Measurements from ENCODE around the gene TSPYL4.

Gene TSPYL4

GRCh38 chr6:116255246-116255800, 1.4 kb upstream of the TSPYL4 start:
- no peaks in the 10 kb centered on the region for H3K9me3 Mint-ChIP-seq

GRCh38 chr6:116254297-116255056, 602 bp upstream of the TSPYL4 start:
- Mint-ChIP-seq H3K36me3 (ENCODE audit: low read depth) (peaks cover 17% of the 10 kb centered on the region), H3K4me1 (ENCODE audit: low read depth) (peaks cover 30% of the 10 kb centered on the region), H3K27ac (no peak overlapping the region), H3K4me3 (no peak overlapping the region), H3K27me3 (no peaks in the 10 kb centered on the region), H3K9me3 (no peaks in the 10 kb centered on the region)

More at GRCh38 chr6:116255246-116255800, 1.4 kb upstream of the TSPYL4 start:
- Mint-ChIP-seq H3K27me3 (no peaks in the 10 kb centered on the region), H3K4me3 (no peak overlapping the region), H3K4me1 (ENCODE audit: low read depth) (peaks cover 26% of the 10 kb centered on the region), H3K36me3 (ENCODE audit: low read depth) (peaks cover 20% of the 10 kb centered on the region), H3K27ac (no peak overlapping the region)

GRCh38 chr6:116253188-116253504, 729 bp downstream of the TSPYL4 start:
- Mint-ChIP-seq H3K4me3 (no peak overlapping the region), H3K36me3 (ENCODE audit: low read depth) (peaks cover 21% of the 10 kb centered on the region), H3K9me3 (no peaks in the 10 kb centered on the region), H3K4me1 (ENCODE audit: low read depth) (peaks cover 40% of the 10 kb centered on the region), H3K27me3 (no peaks in the 10 kb centered on the region), H3K27ac (no peak overlapping the region)

DNA sequence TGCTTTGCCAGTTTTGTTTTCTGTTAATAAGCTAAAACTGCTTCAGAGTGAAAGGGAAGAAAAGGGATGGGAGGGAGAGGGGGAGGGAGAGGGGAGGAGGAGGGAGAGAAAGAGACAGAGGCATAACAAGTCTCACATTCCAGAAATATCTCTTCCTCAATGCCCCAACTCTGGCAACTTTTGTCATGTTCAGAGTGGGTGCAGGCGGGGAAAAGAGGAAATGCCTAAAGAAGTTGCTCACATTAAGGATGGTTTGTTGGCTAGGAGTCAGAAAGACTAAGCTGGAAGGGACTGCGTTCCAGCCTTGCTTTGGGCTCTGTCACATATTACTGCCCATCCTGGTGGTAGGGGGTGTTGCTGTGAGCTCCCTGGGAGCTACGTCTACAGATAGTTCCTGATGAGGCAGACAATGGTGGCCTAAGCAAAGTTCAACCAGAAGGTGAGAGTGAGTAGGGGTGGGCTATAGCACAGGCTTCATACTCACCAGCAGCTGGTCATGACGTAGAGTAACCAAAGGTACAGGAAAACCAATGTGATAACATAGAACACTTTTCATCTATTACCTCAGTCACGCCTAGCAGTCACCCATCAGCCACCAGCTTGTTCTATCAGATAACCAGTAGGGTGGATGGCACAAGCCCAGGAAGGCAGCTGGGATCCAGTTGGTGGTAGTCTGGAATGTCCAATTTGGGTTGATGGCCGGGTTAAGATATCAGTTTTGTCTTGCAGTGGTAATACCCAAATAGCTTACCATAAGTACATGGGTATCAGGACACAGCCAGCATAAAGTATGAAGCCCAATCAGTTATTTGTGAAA, 2.1 kb downstream of the TSPYL4 start:
- Mint-ChIP-seq H3K9me3 (no peaks in the 10 kb centered on the region), H3K27me3 (no peaks in the 10 kb centered on the region), H3K4me1 (ENCODE audit: low read depth) (peaks cover 40% of the 10 kb centered on the region), H3K27ac (no peak overlapping the region), H3K4me3 (peak overlapping the region; percentile 62), H3K36me3 (ENCODE audit: low read depth) (peaks cover 21% of the 10 kb centered on the region)

DNA sequence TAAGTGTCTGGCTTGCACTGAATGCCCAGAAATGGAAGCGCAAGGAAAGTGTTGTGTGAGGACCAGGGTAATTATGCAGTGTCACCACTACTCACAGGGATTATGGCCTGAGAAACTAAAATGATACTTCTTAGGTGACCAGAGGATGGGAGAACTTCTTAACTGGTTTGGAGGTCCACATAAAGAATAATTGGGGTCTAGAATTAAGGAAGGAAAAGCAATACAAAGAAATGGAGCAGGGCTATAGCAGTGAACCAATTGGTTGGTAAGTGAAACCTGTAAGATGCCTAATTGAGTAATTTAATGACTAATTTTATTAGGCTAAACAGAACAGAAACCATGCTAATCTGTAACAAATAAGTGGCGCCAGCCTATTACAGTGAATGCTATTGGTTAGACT, 5.3 kb downstream of the TSPYL4 start:
- Mint-ChIP-seq H3K9me3 (no peaks in the 10 kb centered on the region), H3K4me3 (no peak overlapping the region), H3K4me1 (ENCODE audit: low read depth) (peaks cover 40% of the 10 kb centered on the region), H3K27me3 (no peaks in the 10 kb centered on the region), H3K27ac (peak overlapping the region; percentile 21), H3K36me3 (ENCODE audit: low read depth) (peaks cover 21% of the 10 kb centered on the region)

- H3K9me3 Mint-ChIP-seq, result no peaks in the 10 kb centered on the region
- no peak overlapping the region for H3K4me3 Mint-ChIP-seq
- H3K27me3 Mint-ChIP-seq, result no peaks in the 10 kb centered on the region
These were observed 6.6 kb downstream of the TSPYL4 start for GRCh38 chr6:116247285-116247684.

GRCh38 chr6:116246089-116246488, 7.8 kb downstream of the TSPYL4 start:
- Mint-ChIP-seq H3K36me3 (ENCODE audit: low read depth) (peaks cover 17% of the 10 kb centered on the region), H3K4me3 (no peak overlapping the region), H3K4me1 (ENCODE audit: low read depth) (peaks cover 25% of the 10 kb centered on the region), H3K27ac (no peak overlapping the region), H3K9me3 (no peaks in the 10 kb centered on the region), H3K27me3 (no peaks in the 10 kb centered on the region)

More at GRCh38 chr6:116247285-116247684, 6.6 kb downstream of the TSPYL4 start:
- Mint-ChIP-seq H3K36me3 (ENCODE audit: low read depth) (peaks cover 18% of the 10 kb centered on the region), H3K27ac (no peak overlapping the region), H3K4me1 (ENCODE audit: low read depth) (peaks cover 37% of the 10 kb centered on the region)

GRCh38 chr6:116244284-116244683, 9.6 kb downstream of the TSPYL4 start:
- no peak overlapping the region for H3K27ac Mint-ChIP-seq
- H3K4me3 Mint-ChIP-seq, result no peak overlapping the region
- no peaks in the 10 kb centered on the region for H3K9me3 Mint-ChIP-seq
- peaks cover 11% of the 10 kb centered on the region for H3K4me1 Mint-ChIP-seq (ENCODE audit: low read depth)
- H3K36me3 Mint-ChIP-seq (ENCODE audit: low read depth), result peaks cover 11% of the 10 kb centered on the region
- no peaks in the 10 kb centered on the region for H3K27me3 Mint-ChIP-seq

- H3K4me1 Mint-ChIP-seq (ENCODE audit: low read depth), result no peaks in the 10 kb centered on the region
- H3K9me3 Mint-ChIP-seq, result no peaks in the 10 kb centered on the region
- H3K4me3 Mint-ChIP-seq, result no peak overlapping the region
- no peak overlapping the region for H3K27ac Mint-ChIP-seq
- peaks cover 12% of the 10 kb centered on the region for H3K36me3 Mint-ChIP-seq (ENCODE audit: low read depth)
- no peaks in the 10 kb centered on the region for H3K27me3 Mint-ChIP-seq
These were observed 14.0 kb downstream of the TSPYL4 start for GRCh38 chr6:116239856-116240255.

GRCh38 chr6:116239256-116239655, 14.6 kb downstream of the TSPYL4 start:
- Mint-ChIP-seq H3K4me1 (ENCODE audit: low read depth) (no peaks in the 10 kb centered on the region), H3K36me3 (ENCODE audit: low read depth) (peaks cover 12% of the 10 kb centered on the region), H3K27ac (no peak overlapping the region), H3K27me3 (no peaks in the 10 kb centered on the region), H3K9me3 (no peaks in the 10 kb centered on the region), H3K4me3 (no peak overlapping the region)

DNA sequence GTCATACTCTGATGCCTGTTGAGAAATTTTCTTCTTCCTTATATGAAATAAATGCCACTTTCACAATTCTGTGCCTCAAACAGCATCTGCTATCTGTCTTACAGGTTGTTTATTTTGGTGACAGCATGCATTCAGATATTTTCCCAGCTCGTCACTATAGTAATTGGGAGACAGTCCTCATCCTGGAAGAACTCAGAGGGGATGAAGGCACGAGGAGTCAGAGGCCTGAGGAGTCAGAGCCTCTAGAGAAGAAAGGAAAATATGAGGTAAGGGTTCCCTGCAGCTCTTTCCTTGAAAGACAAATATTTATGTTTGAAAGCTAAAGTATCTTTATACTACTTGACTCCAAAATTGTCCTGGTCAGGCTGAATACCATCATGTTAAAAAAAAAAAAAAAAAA, 15.8 kb downstream of the TSPYL4 start:
- Mint-ChIP-seq H3K4me3 (no peak overlapping the region), H3K36me3 (ENCODE audit: low read depth) (peaks cover 16% of the 10 kb centered on the region), H3K4me1 (ENCODE audit: low read depth) (no peaks in the 10 kb centered on the region), H3K9me3 (no peaks in the 10 kb centered on the region), H3K27me3 (no peaks in the 10 kb centered on the region), H3K27ac (no peak overlapping the region)

- H3K36me3 Mint-ChIP-seq (ENCODE audit: low read depth), result peaks cover 14% of the 10 kb centered on the region
- H3K9me3 Mint-ChIP-seq, result no peaks in the 10 kb centered on the region
- no peaks in the 10 kb centered on the region for H3K4me1 Mint-ChIP-seq (ENCODE audit: low read depth)
- no peaks in the 10 kb centered on the region for H3K27me3 Mint-ChIP-seq
- H3K4me3 Mint-ChIP-seq, result no peak overlapping the region
- H3K27ac Mint-ChIP-seq, result no peak overlapping the region
These were observed 19.2 kb downstream of the TSPYL4 start for GRCh38 chr6:116234689-116235088.

GRCh38 chr6:116229287-116229913, 24.5 kb downstream of the TSPYL4 start:
- Mint-ChIP-seq H3K27me3 (no peaks in the 10 kb centered on the region), H3K4me3 (no peak overlapping the region), H3K27ac (no peak overlapping the region), H3K4me1 (ENCODE audit: low read depth) (no peaks in the 10 kb centered on the region), H3K36me3 (ENCODE audit: low read depth) (peaks cover 18% of the 10 kb centered on the region), H3K9me3 (no peaks in the 10 kb centered on the region)

DNA sequence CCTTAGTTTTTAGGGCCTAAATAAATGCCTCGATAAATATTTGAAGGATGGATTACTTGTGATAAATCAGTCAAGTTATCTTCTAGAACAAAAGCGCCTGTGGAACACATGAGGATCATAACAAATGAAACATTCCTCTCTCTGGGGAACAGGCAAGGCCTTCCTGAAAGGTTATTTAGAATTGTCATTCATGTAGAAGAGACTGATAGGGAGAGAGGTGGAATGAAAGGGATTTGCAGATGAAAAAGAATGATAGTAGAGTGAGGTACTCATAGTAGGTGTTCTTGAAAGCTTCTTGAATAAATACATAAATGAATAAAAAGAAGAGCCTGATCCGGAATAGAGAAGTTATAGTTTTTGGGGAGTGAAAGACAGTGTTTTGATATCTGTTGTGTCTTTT, 30.5 kb downstream of the TSPYL4 start:
- Mint-ChIP-seq H3K36me3 (ENCODE audit: low read depth) (peaks cover 23% of the 10 kb centered on the region), H3K4me3 (no peak overlapping the region), H3K27ac (no peak overlapping the region), H3K9me3 (no peaks in the 10 kb centered on the region), H3K4me1 (ENCODE audit: low read depth) (no peaks in the 10 kb centered on the region), H3K27me3 (no peaks in the 10 kb centered on the region)

DNA sequence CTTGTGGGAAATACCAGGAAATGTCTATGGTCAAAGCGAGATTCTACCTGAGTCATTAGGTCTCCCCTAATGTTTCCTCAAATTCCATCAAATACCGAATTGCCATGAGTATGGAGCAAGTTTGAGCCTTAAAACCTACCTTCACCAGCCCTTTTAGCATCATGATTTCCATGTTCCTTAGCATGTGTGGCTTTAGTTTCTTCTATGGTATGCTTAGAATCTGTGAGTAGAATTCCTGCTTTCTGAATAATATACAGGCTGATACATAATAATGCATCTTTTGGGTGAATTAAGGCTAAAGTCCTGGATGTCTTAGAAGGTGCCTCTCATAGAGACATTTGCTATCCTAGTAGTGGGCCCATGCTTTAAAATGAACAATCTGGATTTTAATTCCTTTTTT, 32.0 kb downstream of the TSPYL4 start:
- Mint-ChIP-seq H3K4me1 (ENCODE audit: low read depth) (peaks cover 4% of the 10 kb centered on the region), H3K9me3 (no peaks in the 10 kb centered on the region), H3K4me3 (no peak overlapping the region), H3K36me3 (ENCODE audit: low read depth) (peaks cover 23% of the 10 kb centered on the region), H3K27me3 (no peaks in the 10 kb centered on the region), H3K27ac (no peak overlapping the region)
